Stimulated activated CD8-positive, alpha-beta memory T cell treated with anti-CD3 and anti-CD28 coated beads, Interleukin-12 subunit alpha, Interleukin-12 subunit beta, amount 100 ng/mL, for 24 hours (primary cell): Measurements from ENCODE around the gene RILP.
"Not testable (repeated sequence)": the region's sequence is repeated elsewhere in the genome, so short reads cannot be mapped to it uniquely, and the experiment has no call there.

Experiments
- DNase-seq: peaks from one replicate; pipeline ENCODE4 v3.0.0-alpha.2; 2020; ENCODE audit errors: extremely low read depth

The RILP gene

DNA sequence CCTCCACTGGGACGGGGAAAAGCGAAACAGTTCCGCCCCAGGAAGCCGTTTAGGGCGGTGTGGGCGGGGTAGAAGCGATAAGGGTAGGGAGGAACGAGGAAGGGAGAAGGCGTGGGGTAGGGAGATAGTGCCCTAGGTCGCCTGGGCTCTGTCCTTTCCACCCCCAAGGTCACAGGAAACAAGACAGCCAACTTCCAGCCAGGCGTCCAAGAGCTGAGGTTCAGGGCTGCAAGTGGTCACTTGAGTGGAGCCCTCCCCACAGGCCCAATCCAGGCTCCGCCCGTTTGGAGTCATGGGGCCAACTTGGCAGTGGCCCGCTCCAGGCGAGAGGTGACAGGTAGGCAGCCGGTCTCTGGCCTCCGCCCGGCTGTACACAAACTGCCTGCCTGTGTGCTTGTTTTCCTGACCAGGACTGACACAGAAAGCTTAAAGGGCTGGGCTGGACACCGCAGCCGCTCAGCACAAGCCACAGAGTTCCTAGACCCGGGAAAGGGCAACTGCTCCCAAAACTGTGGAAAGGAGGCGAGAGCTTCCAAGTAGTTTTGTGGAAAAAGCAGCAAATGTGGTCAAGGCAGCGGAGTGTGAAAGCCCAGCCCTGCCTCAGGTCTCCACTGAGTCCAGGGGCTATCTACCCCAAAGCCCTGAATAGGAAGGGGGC lies at the start of gene RILP:
Gene RILP, minus strand, starts transcription at position 23 of the 658 bp plus-strand sequence. CDS start 62 bp downstream, outside the sequence.
- no peak for DNase-seq

DNA sequence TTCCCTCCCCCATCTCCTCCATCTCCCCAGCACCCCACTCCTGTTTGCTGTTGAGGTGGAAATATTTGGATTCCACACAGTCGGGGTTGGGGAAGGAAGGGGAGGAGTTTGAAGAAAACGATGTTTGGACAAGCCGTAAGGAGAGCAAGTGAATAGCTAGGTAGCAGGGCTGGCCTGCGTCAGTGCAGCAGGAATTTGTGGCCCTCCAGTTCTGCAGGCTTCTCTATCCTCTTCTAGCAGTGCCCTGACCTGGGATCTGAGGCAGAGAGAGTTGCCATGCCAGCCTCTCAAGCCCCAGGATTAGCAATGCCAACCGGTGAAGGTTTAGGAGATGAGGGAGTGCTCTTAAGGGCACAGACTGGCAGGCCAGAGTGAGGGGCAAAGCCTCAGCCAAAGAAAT lies 48.0 kb upstream of the RILP start:
- DNase-seq = no peak

DNA sequence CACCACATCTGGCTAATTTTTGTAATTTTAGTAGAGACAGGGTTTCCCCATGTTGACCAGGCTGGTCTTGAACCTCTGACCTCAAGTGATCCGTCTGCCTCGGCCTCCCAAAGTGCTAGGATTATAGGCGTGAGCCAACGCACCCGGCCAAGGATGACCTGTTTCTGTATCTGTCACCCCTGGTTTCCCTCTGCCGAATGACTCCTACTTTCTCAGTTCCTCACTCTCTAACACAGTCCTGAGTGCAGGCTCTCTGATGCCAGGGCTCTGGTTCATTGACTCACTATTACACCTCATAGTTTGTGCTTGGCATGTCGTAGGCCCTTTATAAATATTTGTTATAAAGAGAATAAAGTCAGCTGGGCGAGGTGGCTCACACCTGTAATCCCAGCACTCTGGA lies 45.7 kb upstream of the RILP start:
- DNase-seq = no peak

GRCh38 chr17:1693339-1693738 lies 43.7 kb upstream of the RILP start:
- DNase-seq = no peak

- no peak for DNase-seq
Observed at GRCh38 chr17:1690544-1691221, 41.0 kb upstream of the RILP start.

GRCh38 chr17:1688405-1688804 lies 38.7 kb upstream of the RILP start:
- not testable (repeated sequence) for DNase-seq

- no peak for DNase-seq
Observed at GRCh38 chr17:1686086-1686485, 36.4 kb upstream of the RILP start.

DNA sequence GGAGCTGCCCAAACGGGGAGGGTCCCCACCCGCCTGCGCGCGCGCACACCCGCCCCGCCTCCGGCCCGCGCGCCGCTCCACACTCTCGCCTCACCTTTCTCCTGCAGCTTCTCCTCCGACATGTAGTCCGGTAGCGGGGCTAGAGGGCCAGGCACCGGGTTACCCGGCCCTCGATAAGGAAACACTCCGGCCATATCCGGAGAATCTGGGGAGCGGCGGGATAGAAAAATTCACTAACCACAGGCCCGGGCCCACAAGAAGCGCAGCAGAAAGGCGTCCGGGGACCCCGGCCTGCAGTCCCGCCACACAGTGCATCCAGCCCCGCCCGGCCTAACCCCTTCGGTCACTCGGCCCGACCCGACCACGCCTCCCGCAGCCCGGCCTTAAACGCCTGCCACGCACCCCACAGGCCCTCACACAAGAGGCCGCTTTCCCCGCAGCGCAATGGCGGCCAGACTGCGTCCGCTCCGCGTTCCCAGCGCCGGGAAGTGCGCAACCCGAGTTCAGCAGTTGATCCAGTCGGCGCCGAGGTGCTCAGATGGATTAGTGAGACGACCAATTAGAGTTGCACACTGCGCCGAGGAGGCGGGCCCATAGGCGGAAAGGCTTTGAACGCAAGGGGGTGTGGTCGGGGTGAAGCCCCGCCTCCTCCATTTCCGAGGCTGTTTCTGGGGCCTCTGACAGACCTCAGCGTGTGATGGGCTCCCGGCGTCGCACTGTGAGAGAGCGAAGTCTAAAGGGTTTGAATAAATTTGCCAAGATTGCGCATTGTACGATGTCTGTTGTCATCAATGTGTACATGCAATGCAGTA lies 34.9 kb upstream of the RILP start, which contains the start of gene PRPF8:
Gene PRPF8, minus strand, starts transcription at position 490 of the 812 bp plus-strand sequence. Its CDS starts 296 bp downstream, at position 194.
- DNase-seq = peak; percentile 93

GRCh38 chr17:1683459-1683858 lies 33.8 kb upstream of the RILP start:
- DNase-seq = no peak

GRCh38 chr17:1676401-1676800 lies 26.7 kb upstream of the RILP start:
- DNase-seq = no peak

DNA sequence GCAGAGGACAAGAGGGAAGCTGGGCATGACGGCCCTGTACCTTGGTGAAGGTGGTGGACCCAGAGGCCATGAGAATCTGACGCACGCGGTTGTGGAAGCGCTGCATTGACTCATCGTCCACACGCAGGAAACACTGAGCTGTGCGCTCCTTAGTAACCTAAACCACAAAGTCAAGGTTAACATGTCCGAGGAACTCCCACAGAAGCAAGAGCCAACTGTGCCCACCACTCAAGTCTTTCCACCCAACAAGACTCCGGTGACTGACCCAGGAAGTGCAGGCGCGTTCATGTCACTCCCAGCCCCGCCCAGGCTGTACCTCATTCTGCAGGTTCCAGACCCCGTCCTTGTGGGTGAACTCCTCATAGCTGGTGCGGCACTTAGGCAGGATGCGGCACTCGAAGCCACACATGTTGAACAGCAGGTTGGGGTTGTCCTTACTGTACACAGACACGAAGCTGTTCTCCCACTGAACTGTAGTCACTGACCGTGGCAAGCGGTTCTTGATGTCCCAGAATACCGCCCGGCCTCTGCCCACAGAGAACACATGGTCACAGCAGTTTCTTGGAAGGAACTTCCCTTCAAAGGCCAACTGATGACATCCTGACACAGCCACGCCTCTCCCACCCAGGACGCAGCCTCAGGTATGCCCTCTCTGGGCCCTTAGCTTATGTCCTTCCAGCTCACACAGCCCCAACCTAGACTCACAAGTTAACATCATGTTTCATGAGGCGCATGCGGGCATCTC lies 23.5 kb upstream of the RILP start:
- no peak for DNase-seq

GRCh38 chr17:1663934-1664333 lies 14.3 kb upstream of the RILP start:
- DNase-seq = not testable (repeated sequence)

- DNase-seq = no peak
Observed at GRCh38 chr17:1661045-1661444, 11.4 kb upstream of the RILP start.

GRCh38 chr17:1658100-1658499 lies 8.4 kb upstream of the RILP start:
- no peak for DNase-seq

- DNase-seq = no peak
Observed at GRCh38 chr17:1653735-1654134, 4.1 kb upstream of the RILP start.

DNA sequence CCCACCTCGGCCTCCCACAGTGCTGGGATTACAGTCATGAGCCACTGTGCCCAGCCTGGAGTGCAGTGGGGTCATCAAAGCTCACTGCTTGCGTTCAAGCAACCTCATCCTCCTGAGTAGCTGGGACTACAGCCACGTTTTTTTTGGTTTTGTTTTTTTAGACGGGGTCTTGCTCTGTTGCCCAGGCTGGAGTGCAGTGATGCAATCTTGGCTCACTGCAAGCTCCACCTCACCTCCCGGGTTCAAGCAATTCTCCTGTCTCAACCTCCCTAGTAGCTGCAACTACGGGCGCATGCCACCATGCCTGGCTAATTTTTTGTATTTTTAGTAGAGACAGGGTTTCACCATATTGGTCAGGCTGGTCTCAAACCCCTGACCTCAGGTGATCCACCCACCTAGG lies 3.1 kb upstream of the RILP start:
- not testable (repeated sequence) for DNase-seq

DNA sequence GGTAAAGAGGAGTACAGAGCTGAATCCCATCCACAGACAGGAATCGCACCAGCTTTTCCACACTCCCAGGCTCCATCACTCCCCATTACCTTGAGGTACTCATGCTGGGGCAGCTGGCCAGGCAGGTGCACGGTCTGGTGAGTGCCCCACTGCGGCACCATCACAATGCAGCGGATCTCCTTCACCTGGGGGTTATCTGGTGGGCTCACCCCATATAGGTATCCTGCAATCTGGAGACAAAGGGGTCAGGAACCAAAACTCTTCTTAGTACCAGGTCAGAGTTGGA lies 1.8 kb upstream of the RILP start:
- DNase-seq = no peak

DNA sequence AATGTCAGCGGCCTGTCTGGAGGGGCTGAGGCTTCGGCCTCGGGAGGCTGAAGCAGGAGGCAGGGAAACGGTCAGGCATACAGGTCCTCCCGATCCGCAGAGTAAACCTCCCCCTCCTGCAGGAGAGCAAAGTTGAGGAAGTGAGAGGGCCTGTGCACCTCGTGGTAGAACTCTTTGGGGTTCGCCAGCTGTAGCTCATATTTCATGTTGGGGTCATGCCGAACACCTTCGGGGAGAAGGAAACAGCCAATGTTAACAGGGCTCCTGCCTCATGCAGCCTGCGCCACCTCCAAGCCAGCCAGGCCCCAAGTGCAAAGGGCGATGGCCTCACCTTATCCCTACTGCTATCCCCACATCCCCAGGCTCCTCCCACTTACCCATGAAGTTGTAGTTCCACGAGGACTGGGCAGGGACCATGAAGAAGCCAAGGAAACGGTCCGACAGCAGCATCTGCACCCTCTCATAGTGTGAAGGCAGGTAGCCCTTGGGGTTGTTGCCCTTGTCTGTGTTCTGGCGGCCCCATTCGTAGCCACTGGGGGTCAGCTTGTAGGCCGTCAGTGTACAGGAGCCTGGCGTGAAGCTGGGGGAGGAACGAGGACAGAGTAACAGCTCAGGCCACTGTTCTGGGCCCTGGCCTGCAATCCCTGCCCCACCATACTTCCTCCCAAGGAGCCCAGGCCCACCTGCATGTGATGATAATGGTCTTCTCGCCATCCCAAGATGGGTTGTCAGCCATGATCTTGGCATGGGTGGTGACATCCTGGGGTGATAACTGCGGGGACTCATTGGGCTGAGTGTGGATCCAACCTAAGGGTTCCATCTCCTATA lies 1.3 kb upstream of the RILP start:
- no peak for DNase-seq

GRCh38 chr17:1648963-1649843 lies 463 bp downstream of the RILP start:
- peak; percentile 74 for DNase-seq
